LNCaP clone FGC (cell line): ENCODE data around the gene SUN1.

Source experiments
- DNase-seq: peaks from one replicate; pipeline ENCODE4 v3.0.0-alpha.2; 2011; ENCODE audit warnings: low read depth
- H3K4me3 ChIP-seq: 2 replicates; pipeline ENCODE4 v1.5.1; 2011; ENCODE audit warnings: mild to moderate bottlenecking, low read depth, low read length, control low read depth
- TF ChIP-seq, protein P1 (sequence below): IDR thresholded peaks from 2 replicates; pipeline ENCODE4 v1.5.1; 2012; ENCODE audit warnings: mild to moderate bottlenecking; ENCODE audit not compliant: control insufficient read depth, insufficient read depth; ENCODE audit errors: extremely low read depth

The SUN1 gene

DNA sequence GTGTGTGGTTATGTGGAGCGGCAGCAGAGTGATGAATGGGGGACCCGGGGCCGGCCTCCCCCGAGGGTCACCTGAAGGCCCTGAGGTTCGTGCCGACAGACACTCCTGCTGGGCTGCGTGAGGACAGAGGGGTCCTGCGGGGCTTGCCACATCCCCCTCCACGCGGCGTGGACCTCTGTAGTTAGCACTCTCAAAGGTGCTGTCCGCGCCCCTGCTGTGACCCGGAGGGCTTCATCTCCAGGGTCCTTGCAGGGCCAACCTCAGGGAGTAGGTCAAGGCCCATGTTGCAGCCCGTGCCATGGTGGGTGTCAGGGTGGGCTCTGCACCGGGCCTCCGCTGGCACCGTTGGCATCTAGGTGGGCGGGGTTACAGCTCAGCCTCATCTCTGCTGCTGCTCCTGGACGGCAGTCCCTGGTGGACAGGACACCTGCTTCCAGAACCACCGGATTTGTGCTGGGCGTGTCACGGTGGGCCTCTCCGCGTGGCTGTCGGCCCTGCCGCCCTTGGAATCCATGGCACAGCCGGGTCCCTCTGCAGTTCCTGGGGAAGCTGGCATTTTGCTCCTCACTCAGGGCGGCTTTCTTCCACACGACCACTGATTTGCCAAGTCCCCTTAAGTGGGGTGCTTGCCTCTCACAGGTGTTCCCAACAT lies 24.3 kb downstream of the SUN1 start:
- DNase-seq, result no peak
- TF ChIP-seq, protein P1, sequence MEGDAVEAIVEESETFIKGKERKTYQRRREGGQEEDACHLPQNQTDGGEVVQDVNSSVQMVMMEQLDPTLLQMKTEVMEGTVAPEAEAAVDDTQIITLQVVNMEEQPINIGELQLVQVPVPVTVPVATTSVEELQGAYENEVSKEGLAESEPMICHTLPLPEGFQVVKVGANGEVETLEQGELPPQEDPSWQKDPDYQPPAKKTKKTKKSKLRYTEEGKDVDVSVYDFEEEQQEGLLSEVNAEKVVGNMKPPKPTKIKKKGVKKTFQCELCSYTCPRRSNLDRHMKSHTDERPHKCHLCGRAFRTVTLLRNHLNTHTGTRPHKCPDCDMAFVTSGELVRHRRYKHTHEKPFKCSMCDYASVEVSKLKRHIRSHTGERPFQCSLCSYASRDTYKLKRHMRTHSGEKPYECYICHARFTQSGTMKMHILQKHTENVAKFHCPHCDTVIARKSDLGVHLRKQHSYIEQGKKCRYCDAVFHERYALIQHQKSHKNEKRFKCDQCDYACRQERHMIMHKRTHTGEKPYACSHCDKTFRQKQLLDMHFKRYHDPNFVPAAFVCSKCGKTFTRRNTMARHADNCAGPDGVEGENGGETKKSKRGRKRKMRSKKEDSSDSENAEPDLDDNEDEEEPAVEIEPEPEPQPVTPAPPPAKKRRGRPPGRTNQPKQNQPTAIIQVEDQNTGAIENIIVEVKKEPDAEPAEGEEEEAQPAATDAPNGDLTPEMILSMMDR, result no peak
- no peak overlapping the region for H3K4me3 ChIP-seq

DNA sequence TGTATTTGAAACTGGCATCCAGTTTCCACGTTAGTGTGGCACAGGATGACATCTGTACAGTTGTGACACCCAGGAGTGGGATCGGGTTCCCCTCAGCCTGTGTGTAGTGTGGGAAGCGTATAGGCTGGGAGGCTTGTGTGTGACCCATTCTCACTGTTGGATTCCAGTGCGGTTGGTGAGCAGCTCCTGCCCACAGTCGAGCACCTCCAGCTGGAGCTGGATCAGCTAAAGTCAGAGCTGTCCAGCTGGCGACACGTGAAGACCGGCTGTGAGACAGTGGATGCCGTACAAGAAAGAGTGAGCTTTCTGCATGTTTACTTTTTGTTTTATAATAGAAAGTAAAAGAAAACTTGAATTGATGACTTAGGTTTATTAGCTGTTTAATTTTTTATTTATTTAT lies 25.4 kb downstream of the SUN1 start:
- TF ChIP-seq, protein P1, result no peak
- DNase-seq, result no peak
- H3K4me3 ChIP-seq, result no peak overlapping the region

DNA sequence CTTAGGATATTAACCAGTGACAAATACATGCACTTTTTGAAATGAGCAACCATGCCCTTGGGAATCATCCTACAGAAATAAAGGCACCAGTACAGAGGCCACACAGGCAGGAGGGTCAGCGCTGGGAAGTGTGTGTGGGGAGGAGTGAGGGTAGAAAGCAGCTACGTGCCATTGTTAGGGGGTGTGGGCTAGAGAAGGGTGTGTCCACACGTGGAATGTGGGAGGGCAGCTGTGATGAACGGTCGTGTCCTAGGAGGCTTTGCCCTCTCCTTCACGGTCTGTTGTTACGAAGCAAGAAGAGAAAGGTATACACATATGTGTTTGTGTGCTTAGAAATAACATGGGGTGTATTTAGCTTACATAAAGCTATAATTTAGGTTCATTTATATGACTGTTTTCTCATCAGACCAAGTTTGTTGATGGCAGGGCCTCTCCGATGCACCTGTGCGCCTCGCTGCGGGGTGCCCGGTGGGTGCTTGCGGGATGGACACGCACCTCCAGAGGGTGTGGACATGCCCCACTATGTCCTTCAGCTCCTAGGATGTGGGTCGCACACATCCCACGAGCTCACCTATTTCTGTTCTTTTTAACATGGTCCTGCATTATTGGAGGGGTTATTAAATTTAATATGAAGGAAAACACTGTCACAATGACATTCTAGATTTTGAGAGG lies 27.2 kb downstream of the SUN1 start:
- no peak overlapping the region for H3K4me3 ChIP-seq
- TF ChIP-seq, protein P1, result no peak
- no peak for DNase-seq

DNA sequence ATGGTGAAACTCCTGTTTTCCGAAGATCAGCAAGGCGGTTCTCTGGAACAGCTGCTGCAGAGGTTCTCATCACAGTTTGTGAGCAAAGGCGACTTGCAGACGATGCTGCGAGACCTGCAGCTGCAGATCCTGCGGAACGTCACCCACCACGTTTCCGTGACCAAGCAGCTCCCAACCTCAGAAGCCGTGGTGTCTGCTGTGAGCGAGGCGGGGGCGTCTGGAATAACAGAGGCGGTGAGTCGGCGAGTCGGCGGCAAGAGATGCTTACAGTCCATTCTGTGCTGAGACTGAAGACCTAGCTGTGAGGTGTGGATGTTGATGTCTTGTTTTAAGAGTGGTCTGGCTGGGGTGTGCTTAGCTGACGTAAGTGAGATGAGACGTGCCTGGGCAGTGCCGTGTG lies 27.9 kb downstream of the SUN1 start:
- H3K4me3 ChIP-seq, result no peak overlapping the region
- TF ChIP-seq, protein P1, result no peak

DNA sequence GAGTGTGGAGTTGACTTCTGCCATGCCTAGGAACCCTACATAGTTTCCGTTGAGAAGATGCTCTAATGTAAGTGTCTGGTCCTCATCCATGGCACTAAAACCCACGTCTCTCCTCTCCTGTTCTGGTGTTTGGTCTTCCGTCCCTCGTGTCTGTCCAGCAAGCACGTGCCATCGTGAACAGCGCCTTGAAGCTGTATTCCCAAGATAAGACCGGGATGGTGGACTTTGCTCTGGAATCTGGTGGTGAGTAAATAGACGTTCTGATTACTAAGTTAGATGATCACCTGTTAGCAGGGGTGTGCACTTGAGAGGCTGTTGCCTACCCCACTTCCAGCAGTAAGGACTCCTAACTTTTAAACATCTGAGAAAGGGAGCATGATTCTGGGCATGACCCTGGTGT lies 28.9 kb downstream of the SUN1 start:
- DNase-seq, result no peak
- H3K4me3 ChIP-seq, result no peak overlapping the region
- TF ChIP-seq, protein P1, result no peak

More for the DNA sequence above, 27.9 kb downstream of the SUN1 start:
- no peak for DNase-seq

DNA sequence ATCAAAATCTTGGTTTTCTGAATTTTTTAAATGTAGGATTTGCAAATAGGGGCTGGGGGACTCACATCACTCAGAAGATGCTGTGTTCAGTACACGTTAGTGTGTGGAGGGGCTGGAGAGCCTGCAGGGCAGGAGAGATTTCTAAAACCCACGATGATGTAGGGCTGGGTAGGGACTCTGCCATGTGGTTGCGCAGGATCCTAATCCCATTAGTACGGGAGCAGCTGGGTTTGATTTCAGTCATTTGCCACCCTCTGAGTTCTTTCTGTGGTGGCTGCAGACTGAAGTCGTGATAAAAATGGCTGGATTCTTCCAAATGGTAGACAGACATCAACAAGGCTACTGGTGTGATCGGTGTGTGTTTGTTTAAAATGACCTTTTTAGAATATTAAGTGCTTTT lies 29.9 kb downstream of the SUN1 start:
- DNase-seq, result no peak
- no peak overlapping the region for H3K4me3 ChIP-seq
- TF ChIP-seq, protein P1, result no peak
